Measurements from ENCODE around the gene ZBTB32.
A peak's percentile ranks its signal among the peaks of the same experiment; 100 is the strongest.

ZBTB32 gene

DNA sequence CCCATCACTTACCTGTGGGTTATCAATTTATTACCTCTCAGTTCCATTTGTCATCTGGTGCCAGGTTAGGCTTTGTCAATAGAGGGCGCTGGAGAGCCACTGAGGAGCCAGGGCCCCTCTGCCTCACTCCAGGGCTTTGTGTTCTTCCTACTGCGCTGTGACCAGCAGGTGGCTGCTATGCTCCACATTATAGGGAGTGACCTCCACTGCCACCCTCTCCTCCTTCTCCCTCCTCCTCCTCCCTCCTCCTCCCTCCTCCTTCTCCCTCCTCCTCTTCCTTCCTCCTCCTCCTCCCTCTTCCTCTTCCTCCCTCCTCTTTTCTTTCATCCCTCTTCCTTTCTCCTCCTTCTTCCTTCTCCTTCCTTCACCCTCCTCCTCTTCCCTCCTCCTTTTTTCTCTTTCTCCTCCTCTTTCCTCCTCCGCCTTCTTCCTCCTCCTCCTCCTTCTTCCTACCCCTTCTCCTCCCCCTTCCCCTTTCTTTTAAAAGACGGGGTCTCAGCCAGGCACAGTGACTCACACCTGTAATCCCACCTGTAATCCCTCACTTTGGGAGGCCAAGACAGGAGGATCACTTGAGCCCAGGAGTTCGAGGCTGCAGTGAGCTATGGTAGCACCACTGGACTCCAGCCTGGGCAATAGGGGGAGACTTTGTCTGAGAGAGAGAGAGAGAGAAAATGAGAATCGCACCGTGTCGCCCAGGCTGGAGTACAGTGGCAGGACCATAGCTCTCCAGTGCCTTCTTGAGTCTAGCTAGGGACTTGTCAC lies 10.3 kb upstream of the ZBTB32 start:
- DNase-seq (ENCODE audit: extremely low read depth in 1 of 2, low read depth in 1 of 2): peak; percentile 81 to 87

DNA sequence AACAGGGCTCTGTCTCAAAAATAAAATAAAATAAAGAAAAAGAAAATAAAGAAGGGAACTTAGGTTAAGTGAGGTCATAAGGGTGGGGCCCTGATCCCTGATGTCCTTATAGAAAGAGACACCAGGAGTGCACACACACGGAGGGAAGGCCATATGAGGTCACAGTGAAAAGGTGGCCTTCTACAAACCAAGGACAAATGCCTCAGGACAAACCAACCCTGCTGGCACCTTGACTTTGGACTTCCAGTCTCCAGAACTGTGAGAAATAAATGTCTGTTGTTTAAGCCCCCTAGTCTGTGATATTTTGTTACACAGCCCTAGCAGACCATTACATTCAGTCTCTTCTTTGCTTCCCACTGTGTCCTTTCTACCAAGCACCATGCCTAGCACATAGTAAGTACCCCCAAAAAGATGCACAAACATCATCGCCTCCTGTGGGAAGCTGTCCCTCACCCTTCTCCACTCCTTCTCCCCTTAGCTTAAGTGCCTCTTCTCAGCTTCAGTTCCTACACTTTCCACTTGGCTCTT lies 8.4 kb upstream of the ZBTB32 start:
- no peak for DNase-seq (ENCODE audit: extremely low read depth in 1 of 2, low read depth in 1 of 2)

DNA sequence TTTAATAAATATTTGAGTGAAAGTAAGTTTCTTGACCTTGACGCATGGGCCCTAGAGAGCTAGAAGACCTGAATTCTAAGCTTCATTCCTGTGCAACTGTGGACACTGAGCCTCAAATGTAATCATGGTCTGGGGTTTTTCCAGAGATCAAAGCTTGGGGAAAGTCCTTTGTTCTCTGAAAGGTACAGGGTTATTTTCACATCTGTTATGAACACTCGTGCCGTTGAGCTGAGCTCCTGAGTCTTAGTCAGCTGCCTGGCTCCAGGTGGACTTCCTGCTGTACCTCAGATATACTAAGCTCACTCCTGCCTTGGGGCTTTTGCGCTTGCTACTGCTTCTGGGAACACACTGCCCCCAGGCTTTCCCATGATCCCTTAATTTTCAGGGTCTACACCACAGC lies 7.5 kb upstream of the ZBTB32 start:
- DNase-seq (ENCODE audit: extremely low read depth in 1 of 2, low read depth in 1 of 2): no peak

DNA sequence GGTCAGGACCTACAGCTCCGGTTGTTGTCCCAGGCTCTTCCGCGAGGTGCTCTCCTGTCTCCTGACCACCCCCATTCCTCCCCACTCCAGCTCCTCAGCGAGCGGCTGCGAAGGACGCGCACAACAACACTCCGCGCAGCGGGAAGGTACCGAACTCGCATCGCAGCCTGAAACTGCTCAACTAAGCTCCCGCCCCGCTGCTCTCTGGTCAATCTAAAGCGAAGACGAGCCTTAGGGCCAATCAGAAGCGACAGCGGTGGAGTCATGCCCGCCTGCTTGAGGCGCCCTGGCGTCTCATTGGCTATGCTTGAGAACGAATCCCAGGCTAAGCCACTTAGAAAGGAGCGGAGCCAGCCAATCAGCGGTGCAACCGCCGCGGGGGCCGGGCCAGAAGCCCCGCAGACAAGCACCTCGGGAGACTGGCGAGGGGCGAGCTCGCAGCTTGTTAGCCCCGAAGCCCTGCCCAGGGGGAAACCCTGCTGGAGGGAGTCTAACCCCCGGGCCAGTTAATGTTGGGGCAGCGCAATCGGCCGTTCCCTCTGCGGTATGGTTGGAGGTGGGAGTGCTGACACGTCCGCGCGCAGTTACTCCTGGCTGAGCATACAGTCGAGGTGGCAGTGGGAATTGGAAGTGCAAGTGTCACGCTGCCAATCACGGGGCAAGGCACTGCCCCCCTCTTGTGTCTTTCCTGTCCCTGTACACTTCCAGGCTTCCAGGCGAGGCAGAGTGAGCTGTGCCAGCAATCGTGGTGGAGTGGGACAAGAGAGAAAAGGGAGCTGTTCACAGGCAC lies 1.9 kb upstream of the ZBTB32 start:
- peak; percentile 88 to 97 for DNase-seq (ENCODE audit: extremely low read depth in 1 of 2, low read depth in 1 of 2)

DNA sequence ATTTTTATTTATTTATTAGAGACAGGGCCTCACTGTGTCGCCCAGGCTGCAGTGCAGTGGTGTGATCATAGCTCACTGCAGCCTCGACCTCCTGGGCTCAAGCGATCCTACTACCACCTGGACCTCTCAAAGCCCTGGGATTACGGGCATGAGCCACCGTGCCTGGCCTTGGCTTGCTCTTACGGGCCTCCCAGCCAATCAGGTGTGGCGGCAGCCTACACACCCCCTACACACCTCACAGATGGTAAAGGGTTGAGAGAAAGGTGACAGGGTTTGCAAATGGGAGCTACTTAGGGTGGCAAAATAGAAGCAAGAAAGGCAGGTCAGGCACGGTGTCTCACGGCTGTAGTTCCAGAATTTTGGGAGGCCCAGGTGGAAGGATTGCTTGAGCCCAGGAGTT lies 1.0 kb upstream of the ZBTB32 start:
- DNase-seq (ENCODE audit: extremely low read depth in 1 of 2, low read depth in 1 of 2): no peak

DNA sequence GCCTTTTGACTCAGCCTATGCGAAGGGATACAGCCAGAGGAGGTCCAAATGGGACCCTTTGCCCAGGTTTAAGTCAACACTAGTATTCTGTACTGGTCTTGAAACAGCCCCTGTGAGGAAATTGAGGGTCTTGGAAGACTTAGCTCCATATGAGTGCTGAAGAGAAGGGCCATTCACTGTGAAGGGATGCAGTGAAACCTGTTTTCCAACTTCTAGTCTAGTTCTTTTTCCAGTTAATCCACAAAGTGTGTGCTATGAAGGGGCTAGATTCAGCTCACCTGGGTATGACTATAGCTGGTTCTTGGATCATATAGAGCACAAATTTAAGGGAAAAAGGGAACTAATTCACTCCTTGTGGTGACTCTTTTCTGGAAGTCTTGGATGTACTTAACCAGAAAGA lies 4.0 kb downstream of the ZBTB32 start:
- DNase-seq (ENCODE audit: extremely low read depth in 1 of 2, low read depth in 1 of 2): no peak

DNA sequence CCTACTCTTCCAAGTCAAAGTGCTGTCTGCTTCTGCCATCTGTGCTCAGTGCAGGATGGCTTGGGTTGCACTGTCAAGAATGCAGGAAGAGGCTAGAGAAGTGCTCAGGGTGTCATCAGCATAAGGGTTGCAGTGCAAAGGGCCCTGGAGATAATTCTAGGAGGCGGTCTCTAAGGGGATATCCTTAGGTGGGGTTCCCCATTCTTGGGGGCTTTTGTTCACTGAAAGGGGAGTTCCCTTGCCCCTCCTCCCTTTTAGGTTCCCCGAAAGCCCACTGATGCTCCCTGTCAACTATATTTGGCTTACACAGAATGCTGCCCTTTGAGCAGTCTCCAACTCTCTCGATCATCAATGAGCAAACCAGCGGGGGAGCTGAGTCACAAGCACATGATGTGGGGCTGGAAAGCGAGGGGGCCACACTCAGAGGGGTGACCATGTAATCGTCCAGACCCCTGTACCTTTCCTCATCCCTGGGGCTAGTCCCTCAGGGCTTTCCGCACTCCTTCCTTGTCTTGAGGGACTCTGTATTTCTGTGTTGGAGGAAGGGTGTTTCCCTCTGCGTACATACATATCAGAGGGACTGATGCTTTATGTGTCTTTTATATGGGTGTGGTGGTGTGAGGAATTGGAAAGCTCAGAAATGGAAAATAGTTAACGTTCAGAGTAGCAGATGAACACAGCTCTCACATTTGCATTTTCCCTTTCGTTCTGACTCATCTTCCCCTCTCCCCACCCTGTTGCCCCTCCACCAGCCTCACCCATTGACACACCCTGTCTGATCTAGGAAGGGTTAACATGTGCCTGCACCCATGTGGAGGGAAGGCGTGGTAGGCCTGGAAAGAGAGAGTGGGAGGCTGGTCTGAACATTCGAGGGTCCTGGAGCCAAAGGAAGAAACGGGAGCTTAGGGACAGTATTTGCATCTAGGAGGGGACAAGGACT lies 6.7 kb downstream of the ZBTB32 start:
- DNase-seq (ENCODE audit: extremely low read depth in 1 of 2, low read depth in 1 of 2): peak; percentile 65 to 87

DNA sequence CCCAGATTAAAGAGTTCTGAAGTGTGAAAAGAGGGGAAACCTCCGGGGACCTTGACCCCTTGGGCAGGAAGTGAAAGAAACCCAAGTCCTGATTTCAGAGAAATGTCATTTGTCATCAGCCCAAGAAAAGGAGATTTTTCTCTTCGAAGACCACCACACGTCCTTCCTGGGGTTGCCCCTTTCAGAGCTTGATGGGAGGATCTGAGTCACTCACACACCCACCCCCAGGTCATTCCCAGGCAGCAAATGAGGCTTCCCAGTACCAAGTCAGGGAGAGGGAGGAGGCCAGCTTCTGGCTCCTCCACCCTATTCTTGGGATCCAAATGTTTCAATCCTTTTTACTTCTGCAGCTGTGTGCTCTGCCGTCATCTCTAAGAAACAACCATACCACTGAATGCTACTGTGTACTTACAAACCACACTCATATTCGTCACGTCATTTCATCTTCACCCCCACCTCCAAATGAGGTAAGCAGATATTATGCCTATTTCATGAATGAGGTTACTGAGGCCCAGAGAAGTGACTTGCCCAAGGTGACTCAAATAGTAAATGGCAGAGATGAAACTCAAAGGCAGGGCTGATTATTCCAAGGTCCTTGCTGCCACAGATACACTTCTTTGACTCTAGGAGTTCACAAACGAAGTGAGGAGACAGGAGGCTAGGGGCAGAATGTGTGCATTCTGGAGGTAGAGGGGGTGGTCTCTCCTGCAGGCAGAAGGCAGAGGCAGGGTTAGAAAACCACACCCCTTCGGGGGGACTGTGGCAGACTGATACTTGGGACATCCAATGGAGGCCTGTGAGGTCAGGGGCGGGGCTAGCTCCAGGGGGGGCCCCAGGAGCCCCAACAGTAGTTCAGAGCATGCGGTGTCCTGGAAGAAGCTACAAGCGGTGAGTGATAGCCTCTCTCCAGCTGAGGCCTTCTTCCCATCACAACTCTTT lies 8.5 kb downstream of the ZBTB32 start:
- peak; percentile 80 to 90 for DNase-seq (ENCODE audit: extremely low read depth in 1 of 2, low read depth in 1 of 2)

DNA sequence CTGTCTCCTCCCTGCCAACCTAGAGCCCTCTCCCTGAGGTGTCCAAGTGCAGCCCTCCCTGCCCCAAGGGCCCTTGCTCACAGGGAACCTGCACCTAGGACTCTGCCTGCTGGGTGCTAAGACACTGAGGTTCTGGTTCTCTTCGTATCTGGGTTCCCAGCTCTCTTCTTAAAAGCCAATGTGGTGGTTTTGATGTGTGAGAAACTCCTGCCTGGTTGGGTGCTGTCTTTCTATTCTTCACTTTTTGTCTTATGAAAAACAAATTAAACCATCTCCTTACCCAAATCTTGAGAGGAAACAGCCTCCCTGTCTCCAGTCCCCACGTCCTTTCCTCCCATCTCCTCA lies 9.1 kb downstream of the ZBTB32 start:
- DNase-seq (ENCODE audit: extremely low read depth in 1 of 2, low read depth in 1 of 2): no peak

DNA sequence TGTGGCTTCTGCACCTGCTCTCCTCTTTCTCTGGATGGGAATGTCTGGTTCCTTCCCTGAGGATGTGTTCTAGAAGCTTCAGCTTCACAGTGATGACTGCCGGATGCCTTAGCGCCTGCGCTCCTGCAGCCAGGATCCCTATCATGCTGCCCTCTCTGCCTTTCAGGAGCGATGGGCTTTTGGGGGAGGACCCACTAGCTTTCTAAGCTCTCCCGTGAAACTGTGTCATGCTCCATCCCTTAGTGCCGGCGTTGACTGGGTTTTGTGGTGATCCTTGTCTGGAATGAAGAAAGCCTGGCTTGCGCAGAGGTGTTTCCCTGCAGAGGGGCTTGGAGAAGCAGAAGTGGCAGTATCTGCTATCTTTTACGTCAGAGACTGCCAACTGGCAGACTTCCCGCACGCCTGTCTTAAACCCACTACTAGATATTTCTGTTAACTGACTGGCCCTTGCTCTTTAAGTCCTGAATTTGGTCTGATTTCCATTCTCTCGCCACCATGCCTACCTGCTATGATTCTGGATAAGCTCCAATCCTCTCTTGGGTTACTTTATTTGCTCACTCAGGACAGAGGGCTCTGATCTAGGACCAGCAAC lies 9.6 kb downstream of the ZBTB32 start:
- no peak for DNase-seq (ENCODE audit: extremely low read depth in 1 of 2, low read depth in 1 of 2)

DNA sequence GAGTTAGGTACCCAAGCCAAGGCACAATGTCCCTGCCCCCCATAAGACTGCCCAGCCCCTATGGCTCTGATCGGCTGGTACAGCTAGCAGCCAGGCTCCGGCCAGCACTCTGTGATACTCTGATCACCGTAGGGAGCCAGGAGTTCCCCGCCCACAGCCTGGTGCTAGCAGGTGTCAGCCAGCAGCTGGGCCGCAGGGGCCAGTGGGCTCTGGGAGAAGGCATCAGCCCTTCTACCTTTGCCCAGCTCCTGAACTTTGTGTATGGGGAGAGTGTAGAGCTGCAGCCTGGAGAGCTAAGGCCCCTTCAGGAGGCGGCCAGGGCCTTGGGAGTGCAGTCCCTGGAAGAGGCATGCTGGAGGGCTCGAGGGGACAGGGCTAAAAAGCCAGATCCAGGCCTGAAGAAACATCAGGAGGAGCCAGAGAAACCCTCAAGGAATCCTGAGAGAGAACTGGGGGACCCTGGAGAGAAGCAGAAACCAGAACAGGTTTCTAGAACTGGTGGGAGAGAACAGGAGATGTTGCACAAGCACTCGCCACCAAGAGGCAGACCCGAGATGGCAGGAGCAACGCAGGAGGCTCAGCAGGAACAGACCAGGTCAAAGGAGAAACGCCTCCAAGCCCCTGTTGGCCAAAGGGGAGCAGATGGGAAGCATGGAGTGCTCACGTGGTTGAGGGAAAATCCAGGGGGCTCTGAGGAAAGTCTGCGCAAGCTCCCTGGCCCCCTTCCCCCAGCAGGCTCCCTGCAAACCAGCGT lies 10.4 kb downstream of the ZBTB32 start:
- no peak for DNase-seq (ENCODE audit: extremely low read depth in 1 of 2, low read depth in 1 of 2)

DNA sequence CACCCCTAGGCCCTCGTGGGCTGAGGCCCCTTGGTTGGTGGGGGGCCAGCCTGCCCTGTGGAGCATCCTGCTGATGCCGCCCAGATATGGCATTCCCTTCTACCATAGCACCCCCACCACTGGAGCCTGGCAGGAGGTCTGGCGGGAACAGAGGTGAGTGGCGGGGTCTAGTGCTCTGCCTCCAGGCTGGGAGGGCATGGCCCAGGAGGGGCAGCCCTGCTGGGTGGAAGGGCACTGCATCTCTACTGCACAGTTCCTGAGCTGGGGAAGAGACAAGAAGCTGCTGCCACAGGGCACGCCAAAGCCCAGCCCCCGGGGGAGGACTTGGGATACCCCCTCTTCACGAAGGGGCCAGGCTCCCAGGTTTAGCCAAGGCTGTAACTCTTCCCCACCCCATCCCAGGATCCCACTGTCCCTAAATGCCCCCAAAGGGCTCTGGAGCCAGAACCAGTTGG lies 11.0 kb downstream of the ZBTB32 start:
- DNase-seq (ENCODE audit: extremely low read depth in 1 of 2, low read depth in 1 of 2): no peak

DNA sequence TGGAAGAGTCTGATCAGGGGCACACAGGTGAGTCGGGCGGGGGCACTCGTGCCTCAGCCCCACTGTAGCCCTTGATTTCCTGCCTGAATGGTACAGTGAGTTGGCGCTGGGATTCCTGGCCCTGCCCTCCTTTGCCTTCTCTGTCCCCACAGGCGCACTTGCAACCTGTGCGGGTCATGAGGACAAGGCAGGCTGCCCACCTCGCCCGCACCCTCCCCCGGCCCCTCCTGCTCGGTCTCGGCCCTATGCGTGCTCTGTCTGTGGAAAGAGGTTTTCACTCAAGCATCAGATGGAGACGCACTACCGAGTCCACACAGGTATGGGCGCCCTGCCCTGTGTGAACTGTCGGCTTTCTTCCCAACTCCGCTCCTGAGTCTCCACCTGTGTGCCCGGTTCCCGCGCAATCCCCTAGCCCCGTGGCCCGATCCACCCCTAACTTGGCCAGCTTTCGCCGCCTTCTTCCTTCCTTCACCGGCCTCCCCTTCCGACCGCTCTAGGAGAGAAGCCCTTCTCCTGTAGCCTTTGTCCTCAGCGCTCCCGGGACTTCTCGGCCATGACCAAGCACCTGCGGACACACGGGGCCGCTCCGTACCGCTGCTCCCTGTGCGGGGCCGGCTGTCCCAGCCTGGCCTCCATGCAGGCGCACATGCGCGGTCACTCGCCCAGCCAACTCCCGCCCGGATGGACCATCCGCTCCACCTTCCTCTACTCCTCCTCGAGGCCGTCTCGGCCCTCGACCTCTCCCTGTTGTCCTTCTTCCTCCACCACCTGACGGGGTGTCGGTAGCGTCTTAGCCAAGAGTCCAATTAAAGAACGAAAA lies 11.8 kb downstream of the ZBTB32 start:
- no peak for DNase-seq (ENCODE audit: extremely low read depth in 1 of 2, low read depth in 1 of 2)

DNA sequence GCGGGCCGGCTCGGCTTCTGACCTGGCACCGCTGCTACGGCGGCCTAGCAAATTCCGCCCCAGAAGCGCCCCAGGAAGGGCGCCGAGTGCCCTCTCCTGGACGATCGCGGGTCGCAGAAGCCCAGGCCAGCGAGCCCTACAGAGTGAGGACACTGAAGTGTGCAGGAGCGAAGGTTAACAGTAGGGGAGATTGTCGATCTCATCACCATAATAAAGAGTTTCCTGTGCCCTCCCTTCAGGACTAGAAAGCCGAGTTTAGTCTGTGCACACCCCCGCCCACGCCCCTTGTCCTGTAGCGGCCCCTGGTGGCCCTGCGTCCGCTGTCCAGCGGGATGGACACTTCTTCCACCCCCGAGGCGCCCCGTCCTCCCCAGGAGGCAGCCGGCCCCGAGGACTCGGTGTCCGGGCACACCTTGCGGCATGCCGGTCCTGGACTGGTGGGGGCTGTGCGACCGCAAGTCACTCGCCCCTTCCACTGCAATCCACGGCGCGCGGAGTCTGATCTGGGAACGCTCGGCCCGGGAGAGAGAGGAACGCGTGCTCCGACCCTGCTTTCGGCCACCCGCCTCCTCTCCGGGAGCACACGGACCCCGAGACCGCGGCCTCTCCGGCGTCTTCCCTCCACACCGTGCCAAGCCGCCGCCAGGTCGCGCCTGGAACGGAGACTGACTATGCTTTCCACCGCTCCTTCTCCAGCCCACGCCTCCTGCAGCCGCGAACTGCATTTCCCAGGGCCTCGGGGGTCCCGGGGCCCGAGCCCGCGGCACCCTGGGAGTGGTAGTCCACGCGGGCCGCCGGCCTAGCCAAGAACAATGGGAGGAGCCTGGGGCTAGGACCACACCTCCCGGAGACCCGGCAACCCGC lies 12.7 kb downstream of the ZBTB32 start:
- DNase-seq (ENCODE audit: extremely low read depth in 1 of 2, low read depth in 1 of 2): peak; percentile 61 to 94

DNA sequence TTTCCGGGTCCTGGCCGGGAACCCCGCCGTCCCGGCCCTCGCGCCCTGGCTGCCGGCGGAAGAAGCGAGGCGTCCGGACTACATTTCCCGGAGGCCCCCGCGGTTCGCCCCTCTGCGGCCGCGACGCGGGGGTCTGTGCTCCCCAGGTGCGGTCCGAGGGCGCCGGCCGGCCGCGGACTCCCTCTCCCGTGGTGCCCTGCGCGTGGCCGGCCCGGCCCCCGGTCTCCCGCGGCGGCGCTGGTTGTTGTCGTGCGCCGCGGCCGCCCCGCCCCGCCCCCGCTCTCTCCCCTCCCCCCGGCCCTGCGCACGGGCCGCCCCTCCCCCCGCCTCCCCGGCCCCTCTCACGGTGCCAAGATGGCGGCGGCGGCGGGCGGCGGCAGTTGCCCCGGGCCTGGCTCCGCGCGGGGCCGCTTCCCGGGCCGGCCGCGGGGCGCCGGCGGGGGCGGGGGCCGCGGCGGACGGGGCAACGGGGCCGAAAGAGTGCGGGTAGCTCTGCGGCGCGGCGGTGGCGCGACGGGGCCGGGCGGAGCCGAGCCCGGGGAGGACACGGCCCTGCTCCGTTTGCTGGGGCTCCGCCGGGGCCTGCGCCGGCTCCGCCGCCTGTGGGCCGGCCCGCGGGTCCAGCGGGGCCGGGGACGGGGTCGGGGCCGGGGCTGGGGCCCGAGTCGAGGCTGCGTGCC lies 13.4 kb downstream of the ZBTB32 start, which contains the start of gene KMT2B:
KMT2B (plus strand) TSS at position 339 of the 680 bp plus-strand sequence; CDS start at position 355, 16 bp downstream.
- peak in 1 of 2 donors; percentile 96 for DNase-seq (ENCODE audit: extremely low read depth in 1 of 2, low read depth in 1 of 2)

DNA sequence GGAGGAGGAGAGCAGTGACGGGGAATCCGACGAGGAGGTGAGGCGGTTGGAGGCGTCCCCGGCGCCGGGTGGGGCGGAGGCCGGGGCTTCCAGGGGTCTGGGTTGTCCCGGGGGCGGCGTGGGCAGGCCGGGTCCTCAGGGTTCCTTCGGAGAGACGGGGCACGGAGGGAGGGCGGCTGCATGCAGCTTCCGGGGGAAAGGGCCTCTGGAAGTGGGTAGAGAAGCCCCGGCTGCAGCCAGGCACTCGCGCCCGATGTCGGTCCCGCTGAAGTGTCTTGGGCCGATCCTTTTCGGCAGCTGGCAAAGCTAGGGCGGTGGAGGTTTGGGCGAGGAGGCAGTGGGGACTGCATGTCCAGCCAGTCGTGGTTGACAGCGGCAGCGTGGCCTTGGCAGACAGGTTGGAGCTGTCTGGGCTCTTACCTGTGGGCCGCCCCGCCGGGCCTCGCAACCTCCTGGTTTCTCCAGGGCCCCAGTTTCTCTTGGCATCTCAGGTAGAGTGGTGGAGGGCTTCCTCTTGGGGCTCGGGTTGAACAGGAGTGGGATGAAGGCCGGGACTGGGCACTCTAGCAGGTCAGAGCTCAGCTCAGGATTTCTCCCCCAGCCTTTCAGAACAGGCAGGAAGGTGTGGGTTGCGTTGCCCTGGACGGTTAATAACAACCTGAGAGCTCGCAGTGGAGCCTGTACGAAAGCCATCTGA lies 14.1 kb downstream of the ZBTB32 start:
- peak; percentile 54 to 61 for DNase-seq (ENCODE audit: extremely low read depth in 1 of 2, low read depth in 1 of 2)

All from stimulated activated CD8-positive, alpha-beta memory T cell treated with anti-CD3 and anti-CD28 coated beads, Interleukin-7, amount 100 ng/mL, for 48 hours (primary cell).